Endothelial cell of umbilical vein (primary cell): Measurements from ENCODE around the gene CST3. TPM values are rescaled to one million over a fixed set of nuclear protein-coding genes. Genes with fewer than 3 reads are reported as not detected.

ENCODE experiments used
- BruUV-seq: library from RNA; stranded (reverse); fragments of 400-500 nt; replicated peaks from 2 replicates; lab custom pipeline; 2021; lab: Mats Ljungman, UMichigan
- CTCF ChIA-PET: fragments of 300-600, 350-600 bp; sonication (Branson Sonifier 250); formaldehyde crosslinking; loops from one replicate; lab custom pipeline; 2021; ENCODE audit warnings: antibody characterized with exemption, inconsistent platforms; lab: Charles Lee
- POLR2A ChIA-PET: fragments of 300-600, 350-600 bp; sonication (Branson Sonifier 250); formaldehyde crosslinking; loops from one replicate; lab custom pipeline; 2021; ENCODE audit warnings: antibody characterized with exemption, inconsistent platforms; lab: Charles Lee
- DNase-seq: peaks from one replicate; pipeline ENCODE4 v3.0.0-alpha.2; 2011; ENCODE audit warnings: low read depth, low spot score
- FAIRE-seq: peaks from 2 replicates; lab custom pipeline; 2011; peaks lifted over from hg19 to GRCh38; lab: Jason Lieb, UNC
- H2AFZ ChIP-seq: 2 replicates; pipeline ENCODE4 v1.6.0; 2012; ENCODE audit warnings: low read depth, low read length, control low read depth, inconsistent platforms
- H3K27ac ChIP-seq: 2 replicates; pipeline ENCODE4 v1.5.1; 2011; ENCODE audit warnings: low read depth, mild to moderate bottlenecking, control low read depth, low read length, moderate library complexity; ENCODE audit not compliant: insufficient read depth
- H3K27me3 ChIP-seq, 2 experiments: 2 replicates each; pipeline versions ENCODE4 v1.6.0 to v1.6.1; 2011; ENCODE audit warnings: low read length in 2 of 2, mixed read lengths in 1 of 2; ENCODE audit not compliant: control insufficient read depth in 2 of 2, insufficient read depth in 2 of 2
- H3K36me3 ChIP-seq, 2 experiments: 2 replicates in 1 of 2; 3 replicates in 1 of 2; pipeline ENCODE4 v1.5.1; 2011; ENCODE audit warnings: low read length in 2 of 2, mild to moderate bottlenecking in 1 of 2, moderate library complexity in 1 of 2; ENCODE audit not compliant: control insufficient read depth in 2 of 2, insufficient read depth in 2 of 2; ENCODE audit errors: extremely low read depth in 1 of 2
- H3K4me1 ChIP-seq: 3 replicates; pipeline ENCODE4 v1.5.1; 2011; ENCODE audit warnings: mild to moderate bottlenecking, low read length; ENCODE audit not compliant: control insufficient read depth, insufficient read depth; ENCODE audit errors: extremely low read depth
- H3K4me2 ChIP-seq: 2 replicates; pipeline ENCODE4 v1.6.1; 2011; ENCODE audit warnings: low read length, control low read depth, mixed read lengths; ENCODE audit not compliant: insufficient read depth
- H3K4me3 ChIP-seq, 3 experiments: fragments of 200-600 bp in 1 of 3; sonication (generic), shearing (Covaris generic) in 1 of 3; replicated peaks in 1 of 3; 2 replicates each; pipeline ENCODE4 v1.5.1; 2011 to 2016; ENCODE audit warnings: control low read depth in 3 of 3, low read length in 3 of 3, mild to moderate bottlenecking in 2 of 3, inconsistent platforms in 1 of 3, low read depth in 1 of 3, moderate library complexity in 1 of 3; ENCODE audit not compliant: insufficient read depth in 1 of 3
- H3K79me2 ChIP-seq: 2 replicates; pipeline ENCODE4 v1.6.0; 2012; ENCODE audit warnings: low read length, inconsistent platforms; ENCODE audit not compliant: control insufficient read depth, insufficient read depth
- H3K9ac ChIP-seq: replicated peaks from 2 replicates; pipeline ENCODE3; 2011; ENCODE audit warnings: low read length, control low read depth; ENCODE audit not compliant: insufficient read depth; ENCODE audit errors: extremely low read depth
- H3K9me1 ChIP-seq: replicated peaks from 3 replicates; pipeline ENCODE4 v1.6.0; 2011; ENCODE audit warnings: mild to moderate bottlenecking, low read length; ENCODE audit not compliant: control insufficient read depth, insufficient read depth; ENCODE audit errors: extremely low read depth
- H3K9me3 ChIP-seq: replicated peaks from 2 replicates; pipeline ENCODE4 v1.5.1; 2012; ENCODE audit warnings: low read length, inconsistent platforms; ENCODE audit not compliant: control insufficient read depth, insufficient read depth
- H4K20me1 ChIP-seq: replicated peaks from 2 replicates; pipeline ENCODE3; 2011; ENCODE audit warnings: mild to moderate bottlenecking, low read length; ENCODE audit not compliant: control insufficient read depth, insufficient read depth; ENCODE audit errors: extremely low read depth
- CTCF ChIP-seq, 2 donors: IDR thresholded peaks; 1 replicate in 1 of 2; 2 replicates in 1 of 2; pipeline ENCODE4 v1.5.1; 2011; ENCODE audit warnings: low read length in 2 of 2, mild to moderate bottlenecking in 2 of 2, moderate library complexity in 2 of 2, control low read depth in 1 of 2, inconsistent platforms in 1 of 2, low read depth in 1 of 2; ENCODE audit not compliant: insufficient read depth in 1 of 2; ENCODE audit errors: extremely low read depth in 1 of 2
- EZH2 ChIP-seq: IDR thresholded peaks from 2 replicates; pipeline ENCODE4 v1.6.1; 2012; ENCODE audit warnings: borderline replicate concordance, low read depth, mild to moderate bottlenecking, moderate library complexity, low read length, inconsistent platforms; ENCODE audit not compliant: severe bottlenecking
- FOS ChIP-seq: IDR thresholded peaks from 2 replicates; pipeline ENCODE4 v1.6.1; 2011; ENCODE audit warnings: mild to moderate bottlenecking, low read length, moderate library complexity, borderline replicate concordance; ENCODE audit not compliant: insufficient read depth
- GATA2 ChIP-seq: IDR thresholded peaks from 2 replicates; pipeline ENCODE4 v1.7.0; 2011; ENCODE audit warnings: low read depth, mild to moderate bottlenecking, moderate library complexity, mixed read lengths, low read length; ENCODE audit not compliant: insufficient read length, insufficient read depth
- JUN ChIP-seq: IDR thresholded peaks from 2 replicates; pipeline ENCODE4 v1.6.1; 2011; ENCODE audit warnings: borderline replicate concordance, low read depth; ENCODE audit not compliant: insufficient read length, insufficient read depth
- MAX ChIP-seq: IDR thresholded peaks from 2 replicates; pipeline ENCODE4 v1.6.1; 2011; ENCODE audit not compliant: insufficient read depth, insufficient read length
- MYC ChIP-seq: IDR thresholded peaks from one replicate; pipeline ENCODE4 v1.6.1; 2011; ENCODE audit warnings: mild to moderate bottlenecking, low read depth, low read length
- POLR2A ChIP-seq: IDR thresholded peaks from 2 replicates; pipeline ENCODE4 v1.6.1; 2012; ENCODE audit warnings: low read depth, mild to moderate bottlenecking, control low read depth, low read length
- POLR2AphosphoS5 ChIP-seq: IDR thresholded peaks from 2 replicates; pipeline ENCODE4 v1.6.1; 2012; ENCODE audit warnings: low read depth, mild to moderate bottlenecking, control low read depth, low read length, moderate library complexity; ENCODE audit not compliant: insufficient read depth
- dilution Hi-C: fragments of 300-500 bp; cut with MboI; formaldehyde crosslinking; loops from one replicate; pipeline ENCODE4 v1.15.0; 2019; ENCODE audit warnings: low sequenced_read_pairs; ENCODE audit not compliant: extremely low pct_ligation_motif_present
- intact Hi-C: fragments of 100-400 bp; cut with micrococcal nuclease; formaldehyde crosslinking; loops from one replicate; pipeline ENCODE4 v1.10.0; 2022
- polyA plus RNA-seq, 4 experiments: library from polyadenylated mRNA; depleted of rRNA in 3 of 4; stranded (reverse) in 3 of 4; unstranded in 1 of 4; fragments of >200 nt; gene quantifications; 2 replicates each; pipeline versions ENCODE4 v1.2.1 to v1.2.3, GENCODE V29; 2011 to 2012; ENCODE audit warnings: missing spikeins in 1 of 4
- total RNA-seq: library from RNA; stranded (reverse); gene quantifications from 2 replicates; pipeline ENCODE4 v1.2.3, GENCODE V29; 2021

Gene CST3
- total and polyA plus RNA-seq, 2 donors (not counting 3 experiments of a cell fraction or from before 2014, with no cell fraction given), result 251 to 479 TPM

GRCh38 chr20:23661002-23661429 lies 23.3 kb upstream of the CST3 start:
- BruUV-seq, result no TSS peak
- H3K4me3 ChIP-seq, result no peak overlapping the region
- no peaks in the 10 kb centered on the region for H3K79me2 ChIP-seq
- H3K4me2 ChIP-seq, result no peak overlapping the region
- TF ChIP-seq MAX, result no peak
- TF ChIP-seq POLR2A, result no peak
- TF ChIP-seq EZH2, result no peak
- no peak for TF ChIP-seq POLR2AphosphoS5
- no peak for TF ChIP-seq CTCF (IDR thresholded peaks at IDR 0.05; ENCODE audit: extremely low read depth in 1 of 2, insufficient read depth in 1 of 2, low read depth in 1 of 2, low read length in 2 of 2)
- TF ChIP-seq MYC, result no peak
- no peak for TF ChIP-seq GATA2
- TF ChIP-seq JUN, result no peak
- TF ChIP-seq FOS, result no peak
- dilution Hi-C loops, result no loop called here
- no peaks in the 10 kb centered on the region for H4K20me1 ChIP-seq
- intact Hi-C loops, result loop anchor here (10.0 kb wide), 1 partner anchor 56 kb away; the partner anchor contains the start of gene CST9
- no peak overlapping the region for H3K27ac ChIP-seq
- POLR2A ChIA-PET, result no interaction called here
- H3K9ac ChIP-seq, result no peak overlapping the region
- H3K9me1 ChIP-seq, result no peaks in the 10 kb centered on the region
- no peak overlapping the region for H2AFZ ChIP-seq
- no peaks in the 10 kb centered on the region for H3K36me3 ChIP-seq
- FAIRE-seq (no peak), DNase-seq (no peak)
- H3K4me1 ChIP-seq, result peaks cover 9% of the 10 kb centered on the region
- no peaks in the 10 kb centered on the region for H3K27me3 ChIP-seq
- CTCF ChIA-PET, result interaction anchor here (1.1 kb wide), 1 partner anchor 38 kb away, joined by 3 read pairs; no protein-coding TSS in a partner anchor
- H3K9me3 ChIP-seq, result no peaks in the 10 kb centered on the region
